Cerebellar cortex (tissue), 1 donor: Measurements from ENCODE around the gene MKNK2.

ENCODE experiments used
- DNase-seq: peaks from one replicate; pipeline ENCODE4 v3.0.0-alpha.2; 2015; ENCODE audit warnings: low spot score

Gene MKNK2

GRCh38 chr19:2057484-2058469, 6.7 kb upstream of the MKNK2 start:
- no peak for DNase-seq

- no peak for DNase-seq
These were observed 5.8 kb upstream of the MKNK2 start for GRCh38 chr19:2056837-2057192.

- DNase-seq = peak; percentile 74
These were observed 5.1 kb upstream of the MKNK2 start for GRCh38 chr19:2055931-2056836.

- no peak for DNase-seq
These were observed 3.7 kb upstream of the MKNK2 start for GRCh38 chr19:2054763-2055162.

GRCh38 chr19:2053601-2054389, 2.8 kb upstream of the MKNK2 start:
- DNase-seq = no peak

- DNase-seq = no peak
These were observed 995 bp upstream of the MKNK2 start for GRCh38 chr19:2051773-2052704.

GRCh38 chr19:2050349-2050990, 574 bp downstream of the MKNK2 start:
- no peak for DNase-seq

GRCh38 chr19:2049741-2050348, 1.2 kb downstream of the MKNK2 start:
- DNase-seq = peak; percentile 79

- no peak for DNase-seq
These were observed 1.9 kb downstream of the MKNK2 start for GRCh38 chr19:2048959-2049740.

- DNase-seq = no peak
These were observed 2.7 kb downstream of the MKNK2 start for GRCh38 chr19:2048104-2048958.

GRCh38 chr19:2047449-2048103, 3.5 kb downstream of the MKNK2 start:
- no peak for DNase-seq

GRCh38 chr19:2047076-2047448, 4.0 kb downstream of the MKNK2 start:
- DNase-seq = no peak

- DNase-seq = no peak
These were observed 4.8 kb downstream of the MKNK2 start for GRCh38 chr19:2046046-2046907.

GRCh38 chr19:2045501-2046045, 5.5 kb downstream of the MKNK2 start:
- DNase-seq = no peak

- DNase-seq = no peak
These were observed 6.1 kb downstream of the MKNK2 start for GRCh38 chr19:2044709-2045500.
